ENCODE data around the gene TMEM235.

The TMEM235 gene

GRCh38 chr17:78185981-78186691 is 45.3 kb upstream of the TMEM235 start:
- H3K36me3 ChIP-seq, result peaks cover 0 to 9% (median 7%) of the 10 kb centered on the region in 3 donors
- no peaks in the 10 kb centered on the region for H3K27me3 ChIP-seq
- intact Hi-C loops (cut with DNase I; ENCODE audit: low total_unique reads), result no loop called here
- H3K9me3 ChIP-seq, result no peaks in the 10 kb centered on the region
- H3K4me3 ChIP-seq, result peak overlapping the region; percentile 43 to 54
- no peak overlapping the region for H3K27ac ChIP-seq
- no peak for TF ChIP-seq CTCF (IDR thresholded peaks at IDR 0.05)
- peak; percentile 48 to 76 for DNase-seq
- H3K4me1 ChIP-seq, result peaks cover 0 to 20% (median 12%) of the 10 kb centered on the region in 4 donors

- peak within 1 kb of the TSS; percentile 36 to 53 for H3K27ac ChIP-seq
- intact Hi-C loops (cut with DNase I; ENCODE audit: low total_unique reads), result no loop called here
Observed at GRCh38 chr17:78186692-78187595, 44.5 kb upstream of the TMEM235 start, which contains the start of the genes AFMID and TK1. AFMID (plus strand) TSS chr17:78187362; CDS start chr17:78187371, 9 bp downstream. TK1 (minus strand) TSS chr17:78187052; CDS start chr17:78186994, 58 bp downstream.

GRCh38 chr17:78196716-78197115 is 34.7 kb upstream of the TMEM235 start:
- intact Hi-C loops (cut with DNase I; ENCODE audit: low total_unique reads), result no loop called here
- Histone ChIP-seq H3K9me3 (no peaks in the 10 kb centered on the region), H3K27ac (no peak overlapping the region), H3K36me3 (peaks cover 6 to 52% (median 31%) of the 10 kb centered on the region in 3 donors), H3K27me3 (no peaks in the 10 kb centered on the region), H3K4me3 (no peak overlapping the region), H3K4me1 (peaks cover 0 to 11% (median 0%) of the 10 kb centered on the region in 4 donors)
- no peak for DNase-seq
- no peak for TF ChIP-seq CTCF (IDR thresholded peaks at IDR 0.05)

More at GRCh38 chr17:78186692-78187595, 44.5 kb upstream of the TMEM235 start, which contains the start of the genes AFMID and TK1:
- peaks cover 0 to 17% (median 9%) of the 10 kb centered on the region in 3 donors for H3K36me3 ChIP-seq
- no peaks in the 10 kb centered on the region for H3K27me3 ChIP-seq
- peak; percentile 91 to 97 for DNase-seq
- peak; percentile 77 to 92 for TF ChIP-seq CTCF (IDR thresholded peaks at IDR 0.05)
- no peaks in the 10 kb centered on the region for H3K9me3 ChIP-seq
- H3K4me3 ChIP-seq, result peak within 1 kb of the TSS; percentile 43 to 54
- H3K4me1 ChIP-seq, result peaks cover 0 to 20% (median 12%) of the 10 kb centered on the region in 4 donors

- Histone ChIP-seq H3K36me3 (peaks cover 5 to 47% (median 31%) of the 10 kb centered on the region in 3 donors), H3K4me3 (no peak overlapping the region), H3K9me3 (no peaks in the 10 kb centered on the region), H3K4me1 (peaks cover 0 to 11% (median 0%) of the 10 kb centered on the region in 4 donors), H3K27ac (peak overlapping the region in 1 of 2 donors; percentile 49), H3K27me3 (no peaks in the 10 kb centered on the region)
- no peak for TF ChIP-seq CTCF (IDR thresholded peaks at IDR 0.05)
- no peak for DNase-seq
- intact Hi-C loops (cut with DNase I; ENCODE audit: low total_unique reads), result no loop called here
Observed at GRCh38 chr17:78197147-78197832, 34.1 kb upstream of the TMEM235 start.

GRCh38 chr17:78200451-78200850 is 31.0 kb upstream of the TMEM235 start:
- Histone ChIP-seq H3K36me3 (peaks cover 0 to 37% (median 25%) of the 10 kb centered on the region in 3 donors), H3K4me3 (no peak overlapping the region), H3K27ac (no peak overlapping the region), H3K4me1 (peaks cover 0 to 11% (median 0%) of the 10 kb centered on the region in 4 donors), H3K9me3 (no peaks in the 10 kb centered on the region), H3K27me3 (no peaks in the 10 kb centered on the region)
- DNase-seq, result no peak
- no peak for TF ChIP-seq CTCF (IDR thresholded peaks at IDR 0.05)
- intact Hi-C loops (cut with DNase I; ENCODE audit: low total_unique reads), result no loop called here
